K562 (cell line): ENCODE data around the gene ARL4D. TPM values are rescaled to one million over a fixed set of nuclear protein-coding genes. Genes with fewer than 3 reads are reported as not detected.

Experiments
- ATAC-seq: fragments of 200-7000 bp; cut with Tn5 transposase; 3 replicates; pipeline ENCODE4 v1.9.1; 2020; ENCODE audit warnings: moderate library complexity
- BruUV-seq: library from RNA; stranded (reverse); fragments of 400-500 nt; replicated peaks from 2 replicates; lab custom pipeline; 2021; lab: Mats Ljungman, UMichigan
- CTCF ChIA-PET: fragments of 300-600 bp; formaldehyde crosslinking; extraction: SDS; loops from one replicate; lab custom pipeline; 2021; ENCODE audit warnings: low intra/inter-chr PET ratio; lab: Yijun Ruan, JAX
- POLR2A ChIA-PET: fragments of 300-600, 350-650 bp; sonication (Branson Sonifier 250); formaldehyde crosslinking; extraction: SDS; loops from one replicate; lab custom pipeline; 2021; ENCODE audit warnings: antibody characterized with exemption, inconsistent platforms; lab: Yijun Ruan, JAX
- DNase-seq, 4 experiments: peaks; one replicate each; pipeline versions ENCODE4 v3.0.0 to v3.0.0-alpha.2; 2011 to 2018; ENCODE audit warnings: low spot score in 3 of 4, mixed read lengths in 3 of 4; ENCODE audit errors: extremely low read depth in 1 of 4
- FAIRE-seq: peaks from 2 replicates; lab custom pipeline; 2011; peaks lifted over from hg19 to GRCh38; lab: Jason Lieb, UNC
- H2AFZ ChIP-seq: 2 replicates; pipeline ENCODE4 v1.6.0; 2011; ENCODE audit warnings: low read depth, low read length, control low read depth, inconsistent platforms
- H3K27ac ChIP-seq: fragments of 200-600 bp; 3 replicates; pipeline ENCODE4 v1.8.0; 2011; ENCODE audit warnings: low read depth, mild to moderate bottlenecking, control low read depth, inconsistent platforms, low read length, moderate library complexity, mixed read lengths; ENCODE audit errors: extremely low read depth
- H3K27me3 ChIP-seq, 2 experiments: fragments of 300-600 bp in 1 of 2; 2 replicates in 1 of 2; 3 replicates in 1 of 2; pipeline versions ENCODE4 v1.6.0 to v1.8.0; 2011; ENCODE audit warnings: inconsistent platforms in 2 of 2, low read length in 2 of 2, mild to moderate bottlenecking in 1 of 2, mixed read lengths in 1 of 2, moderate library complexity in 1 of 2; ENCODE audit not compliant: control insufficient read depth in 2 of 2, insufficient read depth in 2 of 2
- H3K36me3 ChIP-seq: fragments of 300-600 bp; 3 replicates; pipeline ENCODE4 v1.8.0; 2011; ENCODE audit warnings: mild to moderate bottlenecking, low read length, inconsistent platforms; ENCODE audit not compliant: control insufficient read depth, insufficient read depth
- H3K4me1 ChIP-seq, 2 experiments: fragments of 200-600 bp in 1 of 2; replicated peaks in 1 of 2; 2 replicates in 1 of 2; 3 replicates in 1 of 2; pipeline versions ENCODE4 v1.5.1 to v1.8.0; 2011; ENCODE audit warnings: inconsistent platforms in 2 of 2, low read length in 2 of 2, mild to moderate bottlenecking in 1 of 2, mixed read lengths in 1 of 2, moderate library complexity in 1 of 2; ENCODE audit not compliant: control insufficient read depth in 2 of 2, insufficient read depth in 2 of 2
- H3K4me2 ChIP-seq: 2 replicates; pipeline ENCODE4 v1.6.1; 2011; ENCODE audit warnings: low read length, control low read depth, inconsistent platforms, mixed read lengths; ENCODE audit not compliant: insufficient read depth
- H3K4me3 ChIP-seq: fragments of 200-600 bp; sonication (generic), shearing (Covaris generic); 2 replicates; pipeline ENCODE4 v1.5.1; 2016; ENCODE audit warnings: control low read depth, inconsistent platforms
- H3K79me2 ChIP-seq: fragments of 200-600 bp; 3 replicates; pipeline ENCODE4 v1.8.0; 2011; ENCODE audit warnings: low read length, inconsistent platforms; ENCODE audit not compliant: control insufficient read depth, insufficient read depth
- H3K9ac ChIP-seq, 2 experiments: 2 replicates each; pipeline versions ENCODE4 v1.6.0 to v1.6.1; 2011; ENCODE audit warnings: low read depth in 2 of 2, low read length in 2 of 2, control low read depth in 1 of 2, inconsistent platforms in 1 of 2, mild to moderate bottlenecking in 1 of 2, mixed read lengths in 1 of 2; ENCODE audit not compliant: insufficient read depth in 1 of 2
- H3K9me1 ChIP-seq: one replicate; pipeline ENCODE4 v1.6.0; 2011; ENCODE audit warnings: inconsistent platforms, mild to moderate bottlenecking, low read length, moderate library complexity; ENCODE audit not compliant: control insufficient read depth, insufficient read depth
- H3K9me3 ChIP-seq: replicated peaks from 2 replicates; pipeline ENCODE4 v1.5.1; 2011; ENCODE audit warnings: low read depth, low read length, inconsistent platforms; ENCODE audit not compliant: control insufficient read depth, insufficient read depth
- H4K20me1 ChIP-seq: replicated peaks from 2 replicates; pipeline ENCODE4 v1.6.1; 2011; ENCODE audit warnings: low read length, inconsistent platforms, mixed read lengths; ENCODE audit not compliant: control insufficient read depth, insufficient read depth
- MEIS2 ChIP-seq: fragments of 450-650 bp; IDR thresholded peaks from 2 replicates; pipeline ENCODE4 v1.6.1; 2014; ENCODE audit warnings: mild to moderate bottlenecking; ENCODE audit not compliant: partially characterized antibody
- WGBS: fragments of 100-300 bp; shearing (Covaris generic); methylation state at CpG from one replicate; pipeline ENCODE4 v1.1.6; 2016; ENCODE audit warnings: low coverage, mixed read lengths; ENCODE audit not compliant: insufficient coverage; ENCODE audit errors: missing lambda C conversion rate; 5-methylcytosine and 5-hydroxymethylcytosine counted together
- in situ Hi-C: fragments of 300-500 bp; cut with MboI; formaldehyde crosslinking; loops from 4 replicates; pipeline ENCODE4 v1.15.0; 2018; ENCODE audit warnings: inconsistent platforms, mixed read lengths
- intact Hi-C: fragments of 100-400 bp; cut with micrococcal nuclease; formaldehyde crosslinking; loops from 2 replicates; pipeline ENCODE4 v1.14.2; 2022
- polyA plus RNA-seq, 8 experiments: library from polyadenylated mRNA; depleted of rRNA in 4 of 8; stranded (reverse) in 5 of 8; unstranded in 3 of 8; fragments of >200 nt; fragmentation: Nextera tagmentation in 2 of 8; fragmentation: Illumina TruSeq in 1 of 8; extraction: Ambion mirVana in 2 of 8; extraction: Trizol in 1 of 8; gene quantifications; 2 replicates each; pipeline versions ENCODE4 v1.2.1 to v1.2.3, GENCODE V29; 2011 to 2014; ENCODE audit warnings: inconsistent platforms in 1 of 8, missing spikeins in 1 of 8
- total RNA-seq, 7 experiments: library from RNA; depleted of rRNA in 6 of 7; stranded (reverse); fragments of >200 nt in 6 of 7; fragmentation: Illumina TruSeq in 2 of 7; extraction: Trizol in 2 of 7; gene quantifications; 2 replicates each; pipeline versions ENCODE4 v1.2.1 to v1.2.3, GENCODE V29; 2011 to 2021; ENCODE audit warnings: low replicate concordance in 1 of 7
- TF ChIP-seq, protein P1 (sequence below): fragments of 450-650 bp; IDR thresholded peaks from 2 replicates; pipeline ENCODE4 v1.6.1; 2016; ENCODE audit warnings: low read depth
- TF ChIP-seq, protein P2 (sequence below): fragments of 450-650 bp; IDR thresholded peaks from 2 replicates; pipeline ENCODE4 v1.6.1; 2016

ARL4D gene
- total and polyA plus RNA-seq, 9 of the 15 experiments (the other 6 are each of a cell fraction or from before 2014, with no cell fraction given): 0.07 to 0.53 (median 0.28) TPM; not detected in 1

DNA sequence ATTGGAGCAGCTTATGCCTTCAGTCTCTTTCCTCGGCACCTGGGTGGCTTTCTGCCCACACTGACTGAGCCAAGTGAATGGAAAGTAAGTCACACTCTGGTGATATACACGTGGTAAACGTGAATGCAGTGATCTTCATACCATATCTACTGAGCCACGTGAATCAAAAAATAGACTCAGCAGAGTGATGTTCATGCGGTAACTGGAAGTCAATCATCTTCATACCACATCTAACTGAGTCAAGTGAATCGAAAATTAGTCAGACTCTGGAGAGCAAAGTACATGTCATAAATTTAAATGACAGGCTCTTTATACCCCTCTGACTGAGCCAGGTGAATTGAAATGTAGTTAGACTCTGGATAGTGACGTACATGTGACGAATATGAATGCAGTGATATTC, 47.1 kb upstream of the ARL4D start:
- TF ChIP-seq MEIS2: peak; percentile 36
- TF ChIP-seq, protein P1, sequence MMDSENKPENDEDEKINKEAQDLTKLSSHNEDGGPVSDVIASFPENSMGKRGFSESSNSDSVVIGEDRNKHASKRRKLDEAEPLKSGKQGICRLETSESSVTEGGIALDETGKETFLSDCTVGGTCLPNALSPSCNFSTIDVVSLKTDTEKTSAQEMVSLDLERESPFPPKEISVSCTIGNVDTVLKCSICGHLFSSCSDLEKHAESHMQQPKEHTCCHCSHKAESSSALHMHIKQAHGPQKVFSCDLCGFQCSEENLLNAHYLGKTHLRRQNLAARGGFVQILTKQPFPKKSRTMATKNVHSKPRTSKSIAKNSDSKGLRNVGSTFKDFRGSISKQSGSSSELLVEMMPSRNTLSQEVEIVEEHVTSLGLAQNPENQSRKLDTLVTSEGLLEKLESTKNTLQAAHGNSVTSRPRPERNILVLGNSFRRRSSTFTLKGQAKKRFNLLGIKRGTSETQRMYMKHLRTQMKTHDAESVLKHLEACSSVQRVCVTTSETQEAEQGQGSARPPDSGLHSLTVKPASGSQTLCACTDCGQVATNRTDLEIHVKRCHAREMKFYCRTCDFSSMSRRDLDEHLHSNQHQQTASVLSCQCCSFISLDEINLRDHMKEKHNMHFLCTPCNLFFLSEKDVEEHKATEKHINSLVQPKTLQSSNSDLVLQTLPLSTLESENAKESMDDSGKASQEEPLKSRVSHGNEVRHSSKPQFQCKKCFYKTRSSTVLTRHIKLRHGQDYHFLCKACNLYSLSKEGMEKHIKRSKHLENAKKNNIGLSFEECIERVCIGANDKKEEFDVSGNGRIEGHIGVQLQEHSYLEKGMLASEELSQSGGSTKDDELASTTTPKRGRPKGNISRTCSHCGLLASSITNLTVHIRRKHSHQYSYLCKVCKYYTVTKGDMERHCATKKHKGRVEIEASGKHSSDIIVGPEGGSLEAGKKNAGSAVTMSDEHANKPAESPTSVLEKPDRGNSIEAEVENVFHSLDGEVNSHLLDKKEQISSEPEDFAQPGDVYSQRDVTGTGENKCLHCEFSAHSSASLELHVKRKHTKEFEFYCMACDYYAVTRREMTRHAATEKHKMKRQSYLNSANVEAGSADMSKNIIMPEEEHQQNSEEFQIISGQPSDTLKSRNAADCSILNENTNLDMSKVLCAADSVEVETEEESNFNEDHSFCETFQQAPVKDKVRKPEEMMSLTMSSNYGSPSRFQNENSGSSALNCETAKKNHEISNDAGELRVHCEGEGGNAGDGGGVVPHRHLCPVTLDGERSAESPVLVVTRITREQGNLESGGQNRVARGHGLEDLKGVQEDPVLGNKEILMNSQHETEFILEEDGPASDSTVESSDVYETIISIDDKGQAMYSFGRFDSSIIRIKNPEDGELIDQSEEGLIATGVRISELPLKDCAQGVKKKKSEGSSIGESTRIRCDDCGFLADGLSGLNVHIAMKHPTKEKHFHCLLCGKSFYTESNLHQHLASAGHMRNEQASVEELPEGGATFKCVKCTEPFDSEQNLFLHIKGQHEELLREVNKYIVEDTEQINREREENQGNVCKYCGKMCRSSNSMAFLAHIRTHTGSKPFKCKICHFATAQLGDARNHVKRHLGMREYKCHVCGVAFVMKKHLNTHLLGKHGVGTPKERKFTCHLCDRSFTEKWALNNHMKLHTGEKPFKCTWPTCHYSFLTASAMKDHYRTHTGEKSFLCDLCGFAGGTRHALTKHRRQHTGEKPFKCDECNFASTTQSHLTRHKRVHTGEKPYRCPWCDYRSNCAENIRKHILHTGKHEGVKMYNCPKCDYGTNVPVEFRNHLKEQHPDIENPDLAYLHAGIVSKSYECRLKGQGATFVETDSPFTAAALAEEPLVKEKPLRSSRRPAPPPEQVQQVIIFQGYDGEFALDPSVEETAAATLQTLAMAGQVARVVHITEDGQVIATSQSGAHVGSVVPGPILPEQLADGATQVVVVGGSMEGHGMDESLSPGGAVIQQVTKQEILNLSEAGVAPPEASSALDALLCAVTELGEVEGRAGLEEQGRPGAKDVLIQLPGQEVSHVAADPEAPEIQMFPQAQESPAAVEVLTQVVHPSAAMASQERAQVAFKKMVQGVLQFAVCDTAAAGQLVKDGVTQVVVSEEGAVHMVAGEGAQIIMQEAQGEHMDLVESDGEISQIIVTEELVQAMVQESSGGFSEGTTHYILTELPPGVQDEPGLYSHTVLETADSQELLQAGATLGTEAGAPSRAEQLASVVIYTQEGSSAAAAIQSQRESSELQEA: no peak
- TF ChIP-seq, protein P2, sequence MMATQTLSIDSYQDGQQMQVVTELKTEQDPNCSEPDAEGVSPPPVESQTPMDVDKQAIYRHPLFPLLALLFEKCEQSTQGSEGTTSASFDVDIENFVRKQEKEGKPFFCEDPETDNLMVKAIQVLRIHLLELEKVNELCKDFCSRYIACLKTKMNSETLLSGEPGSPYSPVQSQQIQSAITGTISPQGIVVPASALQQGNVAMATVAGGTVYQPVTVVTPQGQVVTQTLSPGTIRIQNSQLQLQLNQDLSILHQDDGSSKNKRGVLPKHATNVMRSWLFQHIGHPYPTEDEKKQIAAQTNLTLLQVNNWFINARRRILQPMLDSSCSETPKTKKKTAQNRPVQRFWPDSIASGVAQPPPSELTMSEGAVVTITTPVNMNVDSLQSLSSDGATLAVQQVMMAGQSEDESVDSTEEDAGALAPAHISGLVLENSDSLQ: peak; percentile 30; the same call in 1 of the 2 replicates
- TF ChIP-seq, all 486 proteins: peak for 2
- H3K9me1 ChIP-seq: no peaks in the 10 kb centered on the region
- peaks cover 3 to 35% of the 10 kb centered on the region in 2 experiments; a peak in 4 of 5 replicates for H3K4me1 ChIP-seq
- in situ Hi-C loops (no loop called here), intact Hi-C loops (no loop called here)
- H3K9me3 ChIP-seq: peaks cover 13% of the 10 kb centered on the region
- H3K27me3 ChIP-seq: peaks cover 0 to 3% of the 10 kb centered on the region in 2 experiments; a peak in 1 of 5 replicates
- H3K36me3 ChIP-seq: no peaks in the 10 kb centered on the region
- FAIRE-seq: no peak
- no peak overlapping the region; the same call in 2 of the 3 replicates for H3K27ac ChIP-seq
- H3K4me3 ChIP-seq: no peak overlapping the region
- no TSS peak for BruUV-seq
- ATAC-seq: no peak
- no peak overlapping the region for H3K9ac ChIP-seq
- H3K79me2 ChIP-seq: no peaks in the 10 kb centered on the region
- CTCF ChIA-PET: no interaction called here
- H3K4me2 ChIP-seq: no peak overlapping the region
- 18% methylated on average over 8 of the region's 8 CpGs for WGBS
- POLR2A ChIA-PET: interaction anchor here (0.6 to 3.4 kb wide), 3 partner anchors 16 to 33 kb away, joined by 3 to 56 read pairs (median 4); no protein-coding TSS in a partner anchor
- no peak for DNase-seq
- H4K20me1 ChIP-seq: no peaks in the 10 kb centered on the region
- no peak overlapping the region for H2AFZ ChIP-seq
